NT2/D1 (cell line): ENCODE data around the gene MAZ.

Experiments
- YY1 ChIP-seq: IDR thresholded peaks from 2 replicates; pipeline ENCODE4 v1.6.1; 2011; ENCODE audit not compliant: insufficient read length, insufficient read depth
- ZNF274 ChIP-seq: IDR thresholded peaks from 2 replicates; pipeline ENCODE4 v1.6.1; 2011; ENCODE audit warnings: mild to moderate bottlenecking, low read depth, low read length

DNA sequence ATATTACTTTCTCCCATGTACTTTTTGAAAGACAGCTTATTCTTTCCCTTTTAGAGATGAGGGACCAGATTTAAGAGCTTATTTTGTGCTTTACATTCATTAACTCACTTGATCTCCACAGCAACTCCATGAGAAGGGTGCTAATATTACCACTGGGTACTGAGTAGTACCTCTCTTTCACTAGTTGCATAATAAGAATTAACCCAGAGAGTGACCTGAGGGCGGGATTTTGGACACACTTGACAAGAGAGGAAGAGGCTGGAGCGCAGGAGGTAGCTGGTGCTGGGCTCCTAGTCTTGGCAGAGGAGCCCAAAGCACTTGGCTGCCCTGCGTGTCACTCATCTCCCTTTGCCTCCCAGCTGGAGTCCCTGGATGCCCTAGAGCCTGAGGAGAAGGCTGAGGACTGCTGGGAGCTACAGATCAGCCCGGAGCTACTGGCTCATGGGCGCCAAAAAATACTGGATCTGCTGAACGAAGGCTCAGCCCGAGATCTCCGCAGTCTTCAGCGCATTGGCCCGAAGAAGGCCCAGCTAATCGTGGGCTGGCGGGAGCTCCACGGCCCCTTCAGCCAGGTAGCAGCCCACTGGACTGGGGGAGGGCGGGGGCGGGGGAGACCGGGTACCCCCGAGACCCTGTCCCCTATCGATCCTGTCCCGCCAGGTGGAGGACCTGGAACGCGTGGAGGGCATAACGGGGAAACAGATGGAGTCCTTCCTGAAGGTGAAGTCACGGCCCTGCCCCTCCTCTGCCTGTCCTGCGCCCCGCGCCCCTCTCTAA is 1.7 kb upstream of the MAZ start:
- TF ChIP-seq ZNF274 (no peak), YY1 (no peak)
